HG02763 (cell line): ENCODE measurements around the gene YARS2.
"Not testable (repeated sequence)": the region's sequence is repeated elsewhere in the genome, so short reads cannot be mapped to it uniquely, and the experiment has no call there.

Source experiments
- ATAC-seq: cut with Tn5 transposase; IDR thresholded peaks from one replicate; pipeline ENCODE4 v1.9.1; 2021; ENCODE audit warnings: mild to moderate bottlenecking, moderate library complexity; ENCODE audit not compliant: unreplicated experiment

Gene YARS2

GRCh38 chr12:32754111-32754510 is 1.6 kb downstream of the YARS2 start:
- no peak for ATAC-seq

GRCh38 chr12:32753605-32754004 is 2.1 kb downstream of the YARS2 start:
- ATAC-seq = no peak

- no peak for ATAC-seq
These were observed 12.4 kb downstream of the YARS2 start for GRCh38 chr12:32743264-32743663.

- ATAC-seq = no peak
These were observed 13.6 kb downstream of the YARS2 start for GRCh38 chr12:32742133-32742532.

GRCh38 chr12:32739279-32739678 is 16.4 kb downstream of the YARS2 start:
- no peak for ATAC-seq

GRCh38 chr12:32737715-32738114 is 18.0 kb downstream of the YARS2 start:
- ATAC-seq = no peak

- ATAC-seq = no peak
These were observed 19.3 kb downstream of the YARS2 start for GRCh38 chr12:32736445-32736844.

GRCh38 chr12:32734952-32735351 is 20.7 kb downstream of the YARS2 start:
- ATAC-seq = no peak

- ATAC-seq = no peak
These were observed 28.5 kb downstream of the YARS2 start for GRCh38 chr12:32727237-32727636.

GRCh38 chr12:32726286-32726685 is 29.4 kb downstream of the YARS2 start:
- ATAC-seq = no peak

GRCh38 chr12:32725308-32725707 is 30.4 kb downstream of the YARS2 start:
- ATAC-seq = not testable (repeated sequence)

GRCh38 chr12:32718926-32719325 is 36.8 kb downstream of the YARS2 start:
- ATAC-seq = no peak

- no peak for ATAC-seq
These were observed 40.9 kb downstream of the YARS2 start for GRCh38 chr12:32714772-32715171.

- no peak for ATAC-seq
These were observed 46.8 kb downstream of the YARS2 start for GRCh38 chr12:32708926-32709325.

GRCh38 chr12:32706335-32707024 is 49.2 kb downstream of the YARS2 start:
- ATAC-seq = no peak

GRCh38 chr12:32705783-32706182 is 49.9 kb downstream of the YARS2 start:
- ATAC-seq = no peak

- no peak for ATAC-seq
These were observed 52.8 kb downstream of the YARS2 start for GRCh38 chr12:32702946-32703345.

GRCh38 chr12:32702473-32702872 is 53.2 kb downstream of the YARS2 start:
- ATAC-seq = no peak

- ATAC-seq = not testable (repeated sequence)
These were observed 56.3 kb downstream of the YARS2 start for GRCh38 chr12:32699437-32699836.

GRCh38 chr12:32698285-32698684 is 57.4 kb downstream of the YARS2 start:
- no peak for ATAC-seq

- ATAC-seq = no peak
These were observed 58.3 kb downstream of the YARS2 start for GRCh38 chr12:32697445-32697844.
